GM19468 (cell line): ENCODE results near the gene TXLNB.
"Not testable (repeated sequence)": the region's sequence is repeated elsewhere in the genome, so short reads cannot be mapped to it uniquely, and the experiment has no call there.

Experiments
- ATAC-seq: cut with Tn5 transposase; IDR thresholded peaks from one replicate; pipeline ENCODE4 v1.9.1; 2021; ENCODE audit warnings: mild to moderate bottlenecking, moderate library complexity, moderate number of reproducible peaks; ENCODE audit not compliant: unreplicated experiment; ENCODE audit errors: extremely low read depth

TXLNB gene

DNA sequence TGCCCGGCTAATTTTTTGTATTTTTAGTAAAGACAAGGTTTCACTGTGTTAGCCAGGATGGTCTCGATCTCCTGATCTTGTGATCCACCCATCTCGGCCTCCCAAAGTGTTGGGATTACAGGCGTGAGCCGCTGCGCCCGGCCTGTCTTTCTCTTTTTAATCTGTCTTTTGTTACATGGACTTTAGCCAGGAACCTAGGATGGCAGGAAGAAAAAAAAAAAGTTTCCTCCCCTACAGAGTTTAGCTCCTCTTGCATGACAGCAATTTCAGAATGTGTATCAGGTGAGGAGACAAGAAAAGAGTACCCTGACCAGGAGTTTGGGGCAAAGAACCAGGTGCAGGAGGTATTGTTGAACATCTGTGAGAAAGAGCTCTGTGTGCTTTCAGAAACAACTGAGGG is 21.4 kb upstream of the TXLNB start:
- no peak for ATAC-seq

DNA sequence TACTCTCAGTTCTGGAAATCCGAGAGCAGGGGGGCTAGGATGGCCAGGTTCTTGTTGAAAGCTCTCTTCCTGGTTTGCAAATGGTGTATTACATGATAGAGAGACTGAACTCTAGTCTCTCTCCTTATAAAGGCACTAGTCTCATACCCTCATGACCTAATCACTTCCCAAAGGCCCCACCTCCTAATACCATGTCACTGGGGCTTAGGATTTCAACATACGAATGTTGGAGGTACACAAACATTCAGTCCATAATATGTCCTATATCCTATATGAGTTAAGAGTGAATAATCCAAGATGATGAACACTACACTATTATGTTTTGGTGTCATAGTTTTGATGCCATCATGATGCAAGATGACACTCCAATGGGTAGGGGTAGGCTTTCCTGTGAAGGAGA is 20.0 kb upstream of the TXLNB start:
- ATAC-seq, result no peak

DNA sequence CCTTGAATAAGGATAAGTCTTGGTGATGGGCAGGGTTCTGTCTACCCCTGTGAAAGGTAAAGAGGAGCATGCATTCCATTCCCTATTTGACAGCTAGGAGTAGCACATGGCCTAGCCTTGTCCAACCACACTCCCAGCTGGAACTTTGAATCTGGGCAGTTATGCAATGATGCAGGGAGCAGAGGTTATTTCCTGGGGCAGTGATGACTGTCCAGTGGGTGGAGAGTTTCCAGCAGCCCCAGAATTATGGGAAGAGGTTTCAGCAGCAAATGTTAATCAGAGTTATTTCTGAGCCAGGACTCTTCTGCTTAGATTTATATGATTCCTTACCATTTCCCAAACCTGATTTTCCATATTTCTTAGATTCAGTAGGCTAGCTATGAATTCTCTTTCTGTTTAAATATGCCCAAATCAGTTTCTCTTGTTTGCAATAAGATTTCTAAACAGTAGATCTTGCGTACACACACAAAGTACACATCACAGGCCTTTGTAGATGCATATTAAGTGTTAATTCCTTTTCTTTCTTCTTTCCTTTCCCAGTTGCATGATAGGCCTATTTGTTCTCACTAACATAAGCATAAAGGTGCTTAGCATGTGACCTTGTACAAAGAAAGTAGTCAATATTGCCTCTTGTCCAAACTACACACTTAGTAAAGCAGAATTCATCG is 17.3 kb upstream of the TXLNB start:
- no peak for ATAC-seq

DNA sequence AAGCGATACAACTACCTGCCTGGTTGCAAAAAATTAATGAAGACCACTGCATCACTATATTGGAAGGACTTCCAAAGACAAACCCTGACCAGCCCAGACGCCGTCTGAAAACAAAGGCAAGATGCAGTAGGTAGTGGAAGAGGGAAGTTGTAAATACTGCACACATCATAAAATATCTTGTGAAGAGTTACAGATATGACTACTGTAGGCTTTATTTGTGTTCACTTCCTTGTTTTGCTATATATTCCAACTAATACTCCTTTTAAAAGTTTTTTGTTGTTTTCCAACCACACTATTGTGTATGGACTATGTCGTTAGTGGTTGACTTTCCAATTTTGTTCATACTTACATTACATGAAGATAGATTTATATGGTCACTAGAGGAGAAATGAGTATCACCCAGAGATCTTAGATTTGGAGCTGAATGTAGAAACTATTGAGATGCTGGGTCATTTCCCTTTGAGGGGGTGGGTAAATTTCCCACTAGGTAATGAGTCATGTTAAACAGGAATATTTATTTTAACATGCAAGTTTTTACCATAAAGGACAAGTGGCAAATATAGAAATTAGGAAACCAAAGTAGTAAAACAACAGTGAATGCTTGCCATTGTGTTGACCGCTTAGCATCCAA is 16.6 kb upstream of the TXLNB start:
- no peak for ATAC-seq

DNA sequence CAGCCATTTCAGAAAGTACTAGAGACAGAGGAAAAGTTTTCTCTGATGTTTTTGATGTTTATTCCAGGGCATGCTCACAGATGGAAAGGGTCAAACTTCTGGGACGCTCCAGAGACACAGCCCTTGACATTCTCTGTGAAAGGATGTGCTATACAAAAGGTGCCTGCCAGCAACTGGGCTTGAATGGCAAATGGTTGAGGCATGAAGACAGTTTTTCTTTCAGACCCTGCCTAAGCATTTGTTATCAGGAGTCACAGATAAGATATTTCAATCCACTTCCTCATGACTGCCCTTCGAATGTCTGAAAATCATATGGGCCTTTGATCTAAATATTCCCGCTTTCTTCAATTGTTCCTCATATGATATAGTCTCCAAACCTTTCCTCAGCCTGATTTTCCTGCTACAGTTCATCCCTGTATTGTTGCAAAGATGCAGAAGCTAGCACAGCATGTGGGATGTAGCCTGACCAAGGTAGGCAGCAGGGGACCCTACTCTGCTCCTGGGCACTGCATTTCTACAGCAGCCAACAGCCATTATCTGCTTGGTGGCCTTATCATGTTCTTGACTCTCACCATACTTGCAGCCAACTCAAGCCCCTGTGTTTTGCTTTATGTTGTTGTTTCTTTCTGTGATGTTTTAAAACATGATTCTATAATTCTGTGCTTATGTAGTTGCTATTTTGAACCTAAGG is 14.6 kb upstream of the TXLNB start:
- no peak for ATAC-seq

DNA sequence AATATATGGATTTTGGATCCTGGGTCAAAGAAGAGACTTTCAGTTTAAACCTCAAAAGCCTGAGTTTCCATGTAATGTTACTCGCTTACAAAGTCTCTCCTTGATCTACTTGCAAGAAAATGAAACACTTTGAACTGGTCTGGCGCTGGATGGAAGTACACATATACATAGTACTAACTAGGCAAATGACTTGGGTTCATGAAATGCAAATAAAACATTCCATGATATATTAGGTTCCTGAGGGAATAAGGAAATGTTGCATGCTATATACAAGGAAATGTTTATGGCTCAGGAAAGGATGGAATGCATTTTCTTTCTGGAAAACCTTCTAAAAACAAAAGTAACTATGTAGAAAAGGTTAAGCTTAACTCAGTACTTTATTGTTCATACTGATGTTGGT is 11.4 kb upstream of the TXLNB start:
- no peak for ATAC-seq

DNA sequence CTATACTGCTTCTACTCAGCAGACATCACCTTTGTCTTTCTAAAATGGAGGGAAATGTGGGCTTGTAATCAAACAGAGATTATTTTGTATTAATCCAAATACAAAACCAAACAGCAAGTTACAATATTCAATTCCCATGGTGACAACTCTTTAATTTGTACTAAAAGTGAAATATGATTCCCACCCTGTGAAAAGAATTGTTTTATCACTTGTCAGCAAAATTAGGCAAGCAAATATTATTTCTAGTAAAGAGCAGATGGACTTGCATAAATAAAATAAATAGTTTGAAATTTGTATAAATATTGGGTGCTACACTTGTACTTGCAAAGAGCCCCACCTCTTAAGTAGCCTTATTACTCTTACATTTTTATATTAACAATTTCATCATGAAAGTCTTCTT is 6.1 kb upstream of the TXLNB start:
- no peak for ATAC-seq

DNA sequence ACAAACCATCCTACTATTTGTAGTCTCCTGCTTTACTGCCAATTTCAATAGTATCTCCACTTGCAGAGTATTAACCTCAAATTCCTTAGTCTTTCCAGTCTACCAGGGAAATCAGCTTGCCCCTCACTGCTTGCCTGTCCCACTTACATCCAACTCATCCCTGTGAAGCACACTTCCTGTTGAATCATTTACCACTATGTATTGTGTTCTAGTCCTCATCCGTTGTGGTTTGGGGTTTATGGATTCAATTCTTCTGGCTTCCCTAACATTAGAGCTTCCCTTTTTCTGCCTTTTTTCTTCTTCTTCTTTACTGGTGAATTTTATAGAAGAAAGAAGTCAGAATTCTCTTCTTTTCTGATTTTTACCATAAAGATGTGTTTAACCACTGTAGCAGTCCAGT is 5.1 kb upstream of the TXLNB start:
- no peak for ATAC-seq

DNA sequence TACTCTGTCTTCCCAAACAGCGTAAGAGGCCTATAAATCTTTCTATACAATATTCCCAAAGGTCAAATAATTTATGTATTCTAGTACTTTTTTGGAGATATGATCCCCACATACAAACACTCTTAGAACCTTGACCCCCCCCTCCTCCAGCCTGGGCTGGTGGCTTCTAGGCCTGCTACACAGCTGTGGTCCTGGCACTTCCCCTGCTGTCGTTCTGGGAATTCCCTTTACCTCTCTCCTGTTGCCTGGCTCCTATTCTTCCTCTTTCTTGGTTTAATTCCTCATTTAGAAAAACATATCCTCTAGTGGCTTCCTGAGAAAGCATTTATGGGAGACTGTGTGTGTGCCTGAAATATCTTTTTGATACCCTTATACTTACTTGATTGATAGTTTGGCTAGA is 4.1 kb upstream of the TXLNB start:
- ATAC-seq, result no peak

DNA sequence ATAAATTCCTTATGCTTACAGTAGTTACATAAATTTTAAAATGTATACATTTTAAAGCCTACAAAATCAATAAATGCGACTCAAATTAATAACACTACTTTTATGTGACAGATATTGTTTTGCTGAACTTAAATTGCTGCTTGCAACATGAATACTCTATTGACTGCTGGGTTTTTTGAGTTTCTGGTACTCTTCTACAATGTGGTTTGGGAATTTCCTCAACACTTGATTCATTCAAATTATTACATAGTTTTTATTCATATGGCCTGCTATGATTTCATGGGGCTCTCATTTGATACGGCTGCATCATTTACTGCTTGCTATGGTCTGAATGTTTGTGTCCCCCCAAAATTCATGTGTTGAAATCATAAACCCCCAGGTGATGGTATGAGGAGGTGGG is 2.3 kb upstream of the TXLNB start:
- no peak for ATAC-seq

DNA sequence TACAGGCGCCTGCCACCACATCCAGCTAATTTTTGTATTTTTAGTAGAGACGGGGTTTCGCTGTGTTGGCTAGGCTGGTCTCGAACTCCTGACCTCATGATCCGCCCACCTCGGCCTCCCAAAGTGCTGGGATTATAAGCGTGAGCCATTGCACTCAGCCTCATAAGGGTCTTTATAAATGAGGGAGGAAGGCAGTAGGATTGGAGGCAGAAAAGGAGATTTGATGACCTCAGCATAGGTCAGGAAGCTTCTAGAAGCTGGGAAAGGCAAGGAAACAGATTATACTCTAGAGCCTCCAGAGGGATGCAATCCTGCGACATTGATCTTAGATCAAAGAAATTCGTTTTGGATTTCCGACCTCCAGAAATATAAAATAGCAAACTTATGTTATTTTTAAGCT is 1.4 kb upstream of the TXLNB start:
- ATAC-seq, result not testable (repeated sequence)

DNA sequence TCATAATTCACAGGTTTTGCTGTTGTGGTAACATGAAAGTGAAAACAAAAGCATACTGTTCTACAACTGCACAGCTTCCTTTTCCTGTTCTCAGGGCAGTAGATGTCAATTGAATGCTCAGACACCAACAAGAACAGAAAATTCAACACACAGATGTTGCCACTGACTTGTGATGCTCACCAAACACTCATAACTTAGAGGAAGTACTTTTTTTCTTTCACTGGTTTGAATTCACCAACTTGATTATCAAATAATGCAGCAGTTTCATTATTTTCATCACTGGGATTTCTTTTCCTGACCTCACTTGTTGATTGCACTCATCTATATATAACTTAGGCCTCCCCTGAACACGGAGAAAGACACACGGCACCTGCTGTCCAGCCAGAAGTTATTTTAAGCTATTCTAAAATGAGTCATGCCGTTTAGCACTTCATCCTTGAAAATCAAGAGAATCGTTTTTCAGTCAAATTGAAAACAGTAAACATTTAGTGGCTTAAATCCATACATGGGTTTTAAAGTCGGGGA is 949 bp downstream of the TXLNB start:
- peak; percentile 81 for ATAC-seq

DNA sequence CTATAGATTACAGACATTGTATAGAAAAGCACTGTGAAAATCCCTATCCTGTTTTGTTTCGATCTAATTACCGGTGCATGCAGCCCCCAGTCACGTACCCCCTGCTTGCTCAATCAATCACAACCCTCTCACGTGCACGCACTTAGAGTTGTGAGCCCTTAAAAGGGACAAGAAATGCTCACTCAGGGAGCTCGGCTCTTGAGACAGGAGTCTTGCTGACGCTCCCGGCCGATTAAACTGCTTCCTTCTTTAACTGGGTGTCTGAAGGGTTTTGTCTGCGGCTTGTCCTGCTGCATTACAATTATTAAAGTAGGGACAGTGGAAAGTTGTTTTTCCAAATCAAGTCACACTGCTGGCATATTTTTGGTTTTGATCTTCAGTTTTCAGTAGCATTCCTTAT is 2.6 kb downstream of the TXLNB start:
- ATAC-seq, result no peak

DNA sequence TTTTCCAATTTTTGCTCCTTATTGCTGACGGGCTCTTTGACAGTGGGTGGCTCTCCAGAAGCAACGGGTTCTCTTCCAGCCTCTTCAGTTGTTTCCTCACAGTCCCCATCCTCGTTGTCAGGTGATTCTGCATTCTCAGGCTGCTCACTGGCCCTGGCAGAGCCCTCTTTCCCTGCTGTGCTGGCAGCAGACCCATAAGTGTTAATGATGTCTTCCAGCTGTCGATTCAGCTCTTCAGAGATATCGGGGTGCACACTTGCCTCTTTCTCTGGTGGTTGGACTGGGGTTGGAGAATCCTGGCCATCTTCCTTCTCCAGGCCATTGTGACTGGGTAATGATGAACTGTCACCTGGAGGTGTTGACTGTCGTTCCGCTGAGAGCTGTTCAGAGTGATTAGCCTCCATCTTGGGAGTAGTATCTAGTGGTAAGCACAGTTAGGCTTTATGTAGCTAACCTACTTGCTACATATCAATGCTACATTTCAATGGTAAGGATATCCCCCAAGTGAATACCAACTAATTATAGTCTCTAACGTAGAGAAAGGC is 3.2 kb downstream of the TXLNB start:
- ATAC-seq, result no peak

DNA sequence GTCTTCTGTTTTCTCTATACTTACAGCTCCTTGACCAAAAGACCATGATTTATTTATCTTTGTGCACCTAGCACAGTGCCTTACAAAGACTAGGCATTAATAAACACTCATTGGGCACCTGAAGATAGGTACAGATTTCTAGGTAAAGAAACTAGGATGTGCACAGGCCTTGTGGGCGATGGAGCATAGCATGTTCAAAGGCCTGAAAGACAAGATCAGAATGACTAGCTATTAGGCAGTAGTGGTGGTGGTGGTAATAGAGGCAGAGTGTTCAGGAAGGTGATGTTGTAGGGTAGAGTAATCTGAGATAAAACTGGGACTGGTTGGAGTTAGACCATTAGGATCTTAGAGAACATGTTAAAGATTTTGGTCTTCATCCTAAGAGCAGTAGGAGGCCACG is 3.9 kb downstream of the TXLNB start:
- ATAC-seq, result no peak

DNA sequence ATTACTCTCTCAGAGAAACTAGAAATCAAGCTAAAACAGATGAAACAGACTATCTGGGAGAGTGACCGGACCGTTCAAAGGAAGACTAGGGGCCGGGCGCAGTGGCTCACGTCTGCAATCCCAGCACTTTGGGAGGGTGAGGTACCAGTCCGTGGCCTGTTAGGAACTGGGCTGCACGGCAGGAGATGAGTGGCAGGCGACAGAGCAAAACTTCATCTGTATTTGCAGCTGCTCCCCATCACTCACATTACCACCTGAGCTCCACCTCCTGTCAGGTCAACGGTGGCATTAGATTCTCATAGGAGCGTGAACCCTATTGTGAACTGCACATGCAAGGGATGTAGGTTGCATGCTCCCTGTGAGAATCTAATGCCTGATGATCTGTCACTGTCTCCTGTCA is 5.4 kb downstream of the TXLNB start:
- ATAC-seq, result not testable (repeated sequence)

DNA sequence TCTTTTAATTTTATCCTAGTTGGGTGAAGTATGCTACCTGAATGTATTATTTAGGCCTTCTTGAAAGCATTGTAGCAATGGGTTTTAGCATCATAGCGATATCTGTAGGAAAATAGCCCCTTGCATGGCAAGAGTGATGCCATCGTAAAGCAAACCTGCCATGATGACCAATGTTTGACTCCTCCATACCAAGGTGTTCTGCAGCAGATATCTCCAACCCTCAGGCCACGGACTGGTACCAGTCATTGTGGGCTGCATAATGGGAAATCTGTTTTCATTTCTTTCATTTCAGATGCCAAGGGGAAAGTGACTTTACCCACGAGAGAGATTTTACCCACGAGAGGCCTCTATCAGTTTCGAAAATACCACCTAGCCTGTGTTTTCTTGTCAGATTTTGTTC is 6.2 kb downstream of the TXLNB start:
- ATAC-seq, result no peak

DNA sequence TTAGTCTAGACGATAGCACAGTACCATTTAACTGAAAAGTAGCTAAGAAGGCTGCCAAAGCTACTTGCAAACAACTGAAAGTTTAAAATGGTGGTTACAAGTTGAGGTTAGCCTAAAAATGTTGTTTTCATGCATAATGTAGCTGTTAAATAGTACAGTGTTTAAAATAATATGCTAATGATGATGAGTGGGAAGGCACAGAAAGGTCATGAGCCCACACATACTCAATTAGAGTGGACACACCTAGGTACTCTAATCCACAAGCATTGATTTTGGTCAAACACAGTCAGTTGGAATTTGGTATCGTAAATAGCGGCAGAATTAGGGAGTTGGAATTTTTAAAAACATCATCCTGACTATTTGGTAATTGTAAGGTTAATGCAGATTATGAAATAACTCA is 7.0 kb downstream of the TXLNB start:
- no peak for ATAC-seq

DNA sequence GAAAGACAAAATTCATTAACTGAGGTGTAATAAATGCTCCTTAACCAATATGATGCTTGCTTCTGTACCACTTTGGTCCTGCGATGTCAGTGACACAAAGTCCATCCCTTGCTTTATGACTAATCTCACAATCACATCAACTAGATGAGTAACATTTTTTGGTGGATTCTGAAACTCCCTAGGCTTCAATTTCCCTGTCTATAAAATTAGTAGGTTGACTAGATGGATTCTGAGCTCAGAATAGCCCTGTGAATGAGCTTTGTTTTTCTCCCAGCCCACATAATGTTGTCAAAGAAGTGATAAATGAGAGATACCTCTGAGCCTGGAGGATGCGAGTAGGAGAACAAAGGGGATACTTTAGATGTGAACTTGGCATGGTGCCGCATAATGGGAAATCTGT is 9.1 kb downstream of the TXLNB start:
- no peak for ATAC-seq

DNA sequence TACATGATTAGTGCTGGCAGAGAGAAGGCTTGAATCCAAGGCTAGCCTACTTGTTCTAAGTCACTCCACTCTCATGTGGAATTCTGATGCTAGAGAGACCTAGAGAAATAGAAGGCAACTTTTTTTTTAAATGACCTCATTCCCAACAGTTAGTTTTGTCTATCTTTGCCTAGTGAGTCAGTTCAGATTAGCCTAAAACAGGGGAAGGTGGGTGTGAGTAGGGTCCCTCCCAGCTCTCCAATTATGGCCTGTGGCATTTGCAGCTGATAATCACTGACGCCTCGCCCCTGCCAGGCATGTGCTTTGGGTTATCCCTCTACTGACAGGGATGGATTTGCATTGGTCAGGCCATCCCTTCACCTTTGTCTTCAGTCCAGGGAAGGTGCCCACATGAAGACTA is 13.6 kb downstream of the TXLNB start:
- no peak for ATAC-seq

DNA sequence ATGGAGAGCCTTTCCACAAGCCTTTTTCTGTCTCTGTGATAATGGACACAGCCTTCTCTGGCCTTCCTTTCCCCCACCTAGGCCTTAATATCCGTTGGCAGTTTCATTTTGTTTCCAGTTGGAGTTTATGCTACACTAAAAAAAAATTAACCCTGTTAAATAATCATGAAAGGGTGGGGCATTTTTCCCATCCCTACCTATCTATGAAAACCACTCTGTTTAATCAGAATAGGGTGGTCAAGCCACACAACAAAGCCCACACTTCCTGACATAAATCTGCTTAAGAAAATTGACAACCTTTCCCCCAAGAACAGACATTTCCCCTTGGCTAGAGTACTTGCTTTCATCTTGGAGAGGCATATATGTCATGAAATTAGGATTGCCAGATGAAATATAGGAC is 14.2 kb downstream of the TXLNB start:
- ATAC-seq, result no peak
